ENCODE data around the gene TIMM17A.

Gene TIMM17A

DNA sequence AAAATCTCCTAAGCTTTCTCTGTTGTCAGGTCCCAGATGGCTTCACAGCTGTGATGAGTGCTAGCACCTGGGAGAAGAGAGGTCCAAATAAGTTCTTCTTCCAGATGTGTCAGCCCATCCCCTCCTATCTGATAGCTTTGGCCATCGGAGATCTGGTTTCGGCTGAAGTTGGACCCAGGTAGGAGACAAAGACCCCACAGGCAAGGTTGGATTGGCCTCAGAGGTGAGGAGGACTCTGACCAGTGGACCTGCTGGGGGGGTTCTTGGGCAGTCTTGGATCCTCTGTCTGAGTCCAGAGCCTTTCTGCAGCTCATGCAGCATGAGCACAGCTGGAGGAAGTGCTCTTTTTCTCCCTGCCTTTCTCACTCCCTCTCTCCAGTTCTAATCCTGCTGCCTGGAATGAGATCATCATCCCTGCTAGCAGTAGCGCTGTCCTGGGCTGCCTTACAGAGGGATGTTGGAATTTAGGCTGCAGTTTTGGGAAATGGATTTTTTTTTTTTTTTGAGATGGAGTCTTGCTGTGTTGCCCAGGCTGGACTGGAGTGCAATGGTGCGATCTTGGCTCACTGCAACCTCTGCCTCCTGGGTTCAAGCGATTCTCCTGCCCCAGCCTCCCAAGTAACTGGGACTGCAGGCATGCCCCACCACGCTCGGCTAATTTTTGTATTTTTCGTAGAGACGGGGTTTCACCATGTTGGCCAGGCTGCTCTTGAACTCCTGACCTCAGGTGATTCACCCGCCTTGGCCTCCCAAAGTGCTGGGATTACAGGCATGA, 34.2 kb downstream of the TIMM17A start:
- TF ChIP-seq, protein P1, sequence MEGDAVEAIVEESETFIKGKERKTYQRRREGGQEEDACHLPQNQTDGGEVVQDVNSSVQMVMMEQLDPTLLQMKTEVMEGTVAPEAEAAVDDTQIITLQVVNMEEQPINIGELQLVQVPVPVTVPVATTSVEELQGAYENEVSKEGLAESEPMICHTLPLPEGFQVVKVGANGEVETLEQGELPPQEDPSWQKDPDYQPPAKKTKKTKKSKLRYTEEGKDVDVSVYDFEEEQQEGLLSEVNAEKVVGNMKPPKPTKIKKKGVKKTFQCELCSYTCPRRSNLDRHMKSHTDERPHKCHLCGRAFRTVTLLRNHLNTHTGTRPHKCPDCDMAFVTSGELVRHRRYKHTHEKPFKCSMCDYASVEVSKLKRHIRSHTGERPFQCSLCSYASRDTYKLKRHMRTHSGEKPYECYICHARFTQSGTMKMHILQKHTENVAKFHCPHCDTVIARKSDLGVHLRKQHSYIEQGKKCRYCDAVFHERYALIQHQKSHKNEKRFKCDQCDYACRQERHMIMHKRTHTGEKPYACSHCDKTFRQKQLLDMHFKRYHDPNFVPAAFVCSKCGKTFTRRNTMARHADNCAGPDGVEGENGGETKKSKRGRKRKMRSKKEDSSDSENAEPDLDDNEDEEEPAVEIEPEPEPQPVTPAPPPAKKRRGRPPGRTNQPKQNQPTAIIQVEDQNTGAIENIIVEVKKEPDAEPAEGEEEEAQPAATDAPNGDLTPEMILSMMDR (IDR thresholded peaks at IDR 0.05; ENCODE audit: borderline replicate concordance, control extremely low read depth, extremely low read depth, insufficient read depth, missing control alignments): no peak
- DNase-seq (ENCODE audit: low spot score): no peak
- in situ Hi-C loops (cut with MboI; ENCODE audit: low sequenced_read_pairs, unreplicated experiment): no loop called here

DNA sequence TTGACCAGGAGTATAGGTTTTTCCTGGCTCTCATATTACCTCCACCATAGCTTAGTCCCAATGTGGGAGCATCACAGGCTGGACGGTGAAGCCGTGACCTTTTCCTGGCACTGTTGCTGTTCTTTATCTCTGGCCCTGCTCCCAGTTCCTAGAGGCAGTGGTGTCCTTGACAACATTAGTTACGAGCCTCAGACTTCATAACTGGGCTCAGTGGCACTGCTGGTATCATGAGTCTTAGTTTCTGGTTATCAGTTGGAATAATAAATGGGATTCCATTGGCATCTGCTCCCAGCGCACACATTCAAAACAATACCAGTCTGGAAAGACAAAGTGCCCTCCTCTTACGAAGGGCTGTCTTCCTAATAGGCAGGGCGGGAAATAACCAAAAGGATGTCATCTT, 35.1 kb downstream of the TIMM17A start:
- in situ Hi-C loops (cut with MboI; ENCODE audit: low sequenced_read_pairs, unreplicated experiment): no loop called here
- DNase-seq (ENCODE audit: low spot score): no peak
- TF ChIP-seq, protein P1 (IDR thresholded peaks at IDR 0.05; ENCODE audit: borderline replicate concordance, control extremely low read depth, extremely low read depth, insufficient read depth, missing control alignments): no peak

DNA sequence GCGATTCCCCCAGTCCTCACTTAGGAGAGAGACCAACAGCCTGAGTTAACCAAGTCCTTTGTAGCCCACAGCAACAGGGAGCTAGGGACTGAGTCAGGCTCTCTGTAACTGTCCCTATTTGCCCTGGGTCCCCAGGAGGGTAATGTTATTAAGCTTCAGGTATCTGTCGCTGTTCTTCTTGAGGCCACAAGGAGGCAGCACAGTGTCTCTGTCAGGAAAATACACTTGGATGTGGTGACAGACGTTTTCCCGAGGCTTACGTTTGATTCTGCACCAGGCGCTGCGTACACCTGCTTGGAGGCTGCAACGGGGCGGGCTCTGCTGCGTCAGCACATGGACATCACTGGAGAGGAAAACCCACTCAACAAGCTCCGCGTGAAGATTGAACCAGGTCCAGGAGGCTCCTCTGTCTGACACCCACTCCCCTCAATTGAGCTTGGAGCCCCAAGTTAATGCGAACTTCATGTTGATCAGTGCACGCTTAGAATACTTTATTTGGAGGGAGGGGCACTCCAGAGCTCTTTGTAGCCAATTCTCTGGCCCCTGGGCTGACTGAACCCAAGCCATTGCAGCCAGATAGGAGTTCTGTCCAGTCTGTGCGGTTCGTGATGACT, 44.4 kb downstream of the TIMM17A start:
- TF ChIP-seq, protein P1 (IDR thresholded peaks at IDR 0.05; ENCODE audit: borderline replicate concordance, control extremely low read depth, extremely low read depth, insufficient read depth, missing control alignments): peak; percentile 57
- in situ Hi-C loops (cut with MboI; ENCODE audit: low sequenced_read_pairs, unreplicated experiment): loop anchor here (5.0 kb wide), 1 partner anchor 118 kb away; no protein-coding TSS in a partner anchor
- peak; percentile 71 for DNase-seq (ENCODE audit: low spot score)

DNA sequence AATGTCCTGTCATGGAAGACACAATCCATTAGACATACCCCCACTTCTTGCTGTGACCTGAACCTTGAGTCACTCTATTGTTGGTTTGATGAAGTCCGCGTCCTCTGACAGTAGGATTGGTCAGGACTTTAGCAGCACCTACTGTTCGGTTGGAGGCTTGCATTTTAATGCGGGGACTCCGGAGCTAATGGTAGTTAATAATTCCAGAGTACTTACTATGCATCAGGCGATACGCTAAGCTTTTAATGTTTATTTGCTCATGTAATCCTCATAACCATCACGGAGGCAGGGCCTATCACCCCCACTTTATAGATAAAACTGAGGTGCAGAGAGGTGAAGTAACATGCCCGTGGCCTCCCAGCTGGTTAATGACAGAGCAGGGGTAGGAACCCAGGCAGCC, 47.2 kb downstream of the TIMM17A start:
- no peak for DNase-seq (ENCODE audit: low spot score)
- TF ChIP-seq, protein P1 (IDR thresholded peaks at IDR 0.05; ENCODE audit: borderline replicate concordance, control extremely low read depth, extremely low read depth, insufficient read depth, missing control alignments): no peak
- in situ Hi-C loops (cut with MboI; ENCODE audit: low sequenced_read_pairs, unreplicated experiment): loop anchor here (5.0 kb wide), 1 partner anchor 115 kb away; no protein-coding TSS in a partner anchor

DNA sequence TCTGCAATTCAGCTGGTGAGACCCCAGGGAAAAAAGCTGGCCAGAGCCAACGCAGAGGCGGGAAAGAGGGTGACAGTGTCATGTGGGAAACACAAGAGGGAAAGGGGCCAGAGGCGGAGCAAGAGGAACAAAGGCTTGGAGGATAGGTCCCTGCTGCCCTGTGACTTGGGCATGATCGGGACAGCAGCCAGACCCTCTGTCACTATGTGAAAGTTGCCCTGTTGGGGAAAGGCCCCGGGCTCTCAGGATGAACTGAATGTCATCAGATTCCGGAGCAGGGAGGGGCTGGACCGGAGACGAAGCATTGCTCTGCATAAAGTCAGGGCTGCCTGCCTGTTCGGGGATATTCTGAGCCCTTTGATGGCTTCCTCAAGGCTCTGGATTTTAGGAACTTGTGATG, 49.4 kb downstream of the TIMM17A start:
- TF ChIP-seq, protein P1 (IDR thresholded peaks at IDR 0.05; ENCODE audit: borderline replicate concordance, control extremely low read depth, extremely low read depth, insufficient read depth, missing control alignments): no peak
- in situ Hi-C loops (cut with MboI; ENCODE audit: low sequenced_read_pairs, unreplicated experiment): loop anchor here (5.0 kb wide), 1 partner anchor 113 kb away; no protein-coding TSS in a partner anchor
- no peak for DNase-seq (ENCODE audit: low spot score)

DNA sequence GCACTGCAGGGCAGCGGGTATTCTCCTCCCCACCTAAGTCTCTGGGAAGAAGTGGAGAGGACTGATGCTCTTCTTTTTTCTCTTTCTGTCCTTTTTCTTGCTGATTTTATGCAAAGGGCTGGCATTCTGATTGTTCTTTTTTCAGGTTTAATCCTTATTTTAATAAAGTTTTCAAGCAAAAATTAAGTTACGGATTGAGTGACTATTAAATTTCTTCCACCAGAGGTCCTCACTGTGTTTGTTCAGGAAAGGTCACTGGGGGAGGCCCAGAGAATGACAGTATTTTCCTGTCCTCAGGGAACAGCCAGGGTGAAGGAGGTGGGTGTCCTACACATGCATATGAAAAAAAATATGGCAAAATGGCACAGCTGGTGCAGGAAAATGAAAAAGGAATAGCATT, 50.7 kb downstream of the TIMM17A start:
- in situ Hi-C loops (cut with MboI; ENCODE audit: low sequenced_read_pairs, unreplicated experiment): no loop called here
- TF ChIP-seq, protein P1 (IDR thresholded peaks at IDR 0.05; ENCODE audit: borderline replicate concordance, control extremely low read depth, extremely low read depth, insufficient read depth, missing control alignments): no peak
- DNase-seq (ENCODE audit: low spot score): no peak

Data from GM13976 (cell line).